Skeletal muscle cell (primary cell): Measurements from ENCODE around the gene SCTR.

ENCODE experiments used
- DNase-seq: peaks from one replicate; pipeline ENCODE4 v3.0.0-alpha.2; 2010; ENCODE audit warnings: low read depth
- H3K4me3 ChIP-seq: 2 replicates; pipeline ENCODE4 v1.5.1; 2011; ENCODE audit warnings: low read depth, mild to moderate bottlenecking, control low read depth, low read length, moderate library complexity

SCTR gene

DNA sequence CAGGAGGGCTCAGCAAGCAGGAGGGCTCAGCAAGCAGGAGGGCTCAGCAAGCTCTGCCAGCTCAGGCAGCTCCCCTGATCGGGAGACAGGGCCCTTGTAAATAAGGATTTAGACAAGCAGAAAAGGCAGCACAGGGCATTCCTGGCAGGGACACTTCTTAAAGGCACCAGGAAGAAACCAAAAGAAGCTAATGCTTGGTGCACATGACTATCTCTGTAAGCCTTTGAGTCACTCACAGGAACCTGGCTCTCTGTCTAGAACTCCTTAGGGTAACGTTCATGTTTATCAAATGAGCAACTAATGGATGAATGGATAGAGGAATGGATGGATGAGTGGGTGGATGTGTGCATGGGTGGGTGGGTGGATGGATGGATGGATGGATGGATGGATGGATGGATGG lies 64.2 kb downstream of the SCTR start:
- no peak overlapping the region for H3K4me3 ChIP-seq
- DNase-seq, result no peak

DNA sequence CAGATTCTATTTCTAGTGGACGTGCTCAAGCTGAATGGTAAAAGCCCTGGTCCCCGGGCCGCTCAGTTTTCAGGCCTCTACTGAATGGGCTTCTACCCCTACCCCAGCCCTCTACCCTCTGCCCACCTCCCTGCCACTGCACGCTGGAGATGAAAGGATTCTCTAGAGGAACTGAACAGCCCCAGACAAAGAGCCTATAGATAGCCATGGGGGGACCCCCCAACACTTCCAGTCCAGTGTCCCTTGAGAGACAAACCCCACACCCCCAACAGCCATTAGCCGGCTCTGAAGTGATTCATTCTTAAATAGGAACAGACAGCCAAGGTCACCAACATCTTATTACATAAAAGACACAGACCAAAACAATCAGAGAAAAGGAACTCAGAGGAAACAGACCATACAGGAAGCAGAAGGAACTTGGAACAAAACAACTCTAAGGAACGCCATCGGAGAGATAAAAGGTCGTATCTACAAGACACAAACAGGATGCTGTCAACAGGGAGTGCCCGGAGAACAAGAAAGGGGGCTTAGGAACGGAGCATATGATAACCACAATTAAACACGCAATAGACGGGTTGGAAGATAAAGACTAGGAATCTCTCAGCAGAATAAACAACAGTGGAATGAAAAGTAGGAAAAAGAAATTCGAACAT lies 69.1 kb downstream of the SCTR start:
- no peak for DNase-seq

GRCh38 chr2:119453972-119454593 lies 70.2 kb downstream of the SCTR start:
- H3K4me3 ChIP-seq, result no peak overlapping the region
- DNase-seq, result no peak

More for the DNA sequence above, 69.1 kb downstream of the SCTR start:
- H3K4me3 ChIP-seq, result no peak overlapping the region

GRCh38 chr2:119451336-119452050 lies 72.8 kb downstream of the SCTR start:
- H3K4me3 ChIP-seq, result no peak overlapping the region
- DNase-seq, result no peak

GRCh38 chr2:119449521-119449920 lies 74.8 kb downstream of the SCTR start:
- no peak overlapping the region for H3K4me3 ChIP-seq
- no peak for DNase-seq

- no peak for DNase-seq
- H3K4me3 ChIP-seq, result no peak overlapping the region
Measured at GRCh38 chr2:119448427-119449141, 75.7 kb downstream of the SCTR start.

GRCh38 chr2:119446037-119446436 lies 78.2 kb downstream of the SCTR start:
- no peak for DNase-seq
- H3K4me3 ChIP-seq, result no peak overlapping the region

DNA sequence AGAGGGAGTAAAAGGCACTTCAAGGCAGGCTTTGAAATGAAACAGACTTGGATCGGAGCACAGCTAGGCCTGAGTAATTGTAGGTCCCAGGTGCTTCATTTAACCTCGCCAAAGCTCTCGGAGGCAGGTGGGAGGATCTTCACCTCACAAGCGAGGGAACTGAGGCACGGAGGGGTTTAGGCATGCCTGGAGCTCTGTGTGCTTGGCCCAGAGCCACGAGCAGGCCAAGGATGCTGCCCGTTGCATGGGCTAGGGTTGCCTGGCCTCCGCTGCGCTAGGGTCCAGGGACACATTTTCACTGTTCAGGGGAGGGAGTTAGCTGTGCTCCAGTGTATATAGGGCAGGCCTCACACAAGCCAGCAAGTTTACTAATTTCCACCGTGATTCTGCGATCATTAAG lies 81.4 kb downstream of the SCTR start:
- DNase-seq, result no peak
- no peak overlapping the region for H3K4me3 ChIP-seq

GRCh38 chr2:119442226-119442619 lies 82.1 kb downstream of the SCTR start:
- DNase-seq, result no peak
- H3K4me3 ChIP-seq, result no peak overlapping the region

DNA sequence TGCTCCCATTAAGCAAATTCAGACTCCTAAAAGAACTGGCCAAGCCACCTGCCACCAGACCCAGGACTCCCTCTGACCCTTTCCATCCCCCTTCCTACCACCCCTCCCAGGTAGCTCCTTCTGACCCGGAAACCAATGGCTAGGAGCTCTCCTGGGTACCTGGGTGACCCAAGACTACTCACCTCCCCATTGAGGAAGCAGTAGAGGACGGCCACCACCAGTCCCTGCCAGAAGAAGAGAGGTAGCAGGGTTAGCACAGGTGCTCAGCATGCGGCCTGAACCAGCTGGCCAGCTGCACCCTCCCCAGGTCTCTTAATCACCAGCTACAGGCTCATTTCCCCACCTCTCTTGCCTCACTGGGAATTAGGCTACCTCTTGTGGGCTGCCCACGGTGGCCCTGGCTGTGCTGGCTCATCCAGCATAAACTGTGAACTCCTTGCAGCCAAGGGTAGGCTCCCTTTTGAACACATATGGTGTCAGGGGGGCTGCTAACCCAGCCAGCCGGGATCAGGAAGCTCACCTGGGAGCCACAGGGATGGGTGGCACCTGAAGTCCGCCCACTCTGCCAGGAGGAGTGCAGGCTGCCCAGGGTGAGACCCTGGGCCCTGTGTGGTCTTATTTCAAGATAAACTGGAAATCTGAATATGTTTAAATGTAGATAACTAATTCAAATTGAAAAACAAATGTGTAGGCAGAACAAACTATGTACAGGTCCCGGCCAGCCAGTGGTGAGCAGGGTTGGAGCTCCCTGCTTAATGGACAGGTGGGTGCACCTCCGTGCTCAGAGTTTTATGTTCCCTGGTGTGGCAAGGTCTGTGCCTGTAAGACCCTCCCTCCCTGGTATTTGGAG lies 82.7 kb downstream of the SCTR start:
- H3K4me3 ChIP-seq, result no peak overlapping the region
- no peak for DNase-seq

- no peak for DNase-seq
- H3K4me3 ChIP-seq, result no peak overlapping the region
Measured at GRCh38 chr2:119440873-119441272, 83.4 kb downstream of the SCTR start.

- H3K4me3 ChIP-seq, result no peak overlapping the region
- DNase-seq, result no peak
Measured at GRCh38 chr2:119440501-119440870, 83.8 kb downstream of the SCTR start.

- no peak overlapping the region for H3K4me3 ChIP-seq
- no peak for DNase-seq
Measured at GRCh38 chr2:119439574-119440500, 84.4 kb downstream of the SCTR start.

DNA sequence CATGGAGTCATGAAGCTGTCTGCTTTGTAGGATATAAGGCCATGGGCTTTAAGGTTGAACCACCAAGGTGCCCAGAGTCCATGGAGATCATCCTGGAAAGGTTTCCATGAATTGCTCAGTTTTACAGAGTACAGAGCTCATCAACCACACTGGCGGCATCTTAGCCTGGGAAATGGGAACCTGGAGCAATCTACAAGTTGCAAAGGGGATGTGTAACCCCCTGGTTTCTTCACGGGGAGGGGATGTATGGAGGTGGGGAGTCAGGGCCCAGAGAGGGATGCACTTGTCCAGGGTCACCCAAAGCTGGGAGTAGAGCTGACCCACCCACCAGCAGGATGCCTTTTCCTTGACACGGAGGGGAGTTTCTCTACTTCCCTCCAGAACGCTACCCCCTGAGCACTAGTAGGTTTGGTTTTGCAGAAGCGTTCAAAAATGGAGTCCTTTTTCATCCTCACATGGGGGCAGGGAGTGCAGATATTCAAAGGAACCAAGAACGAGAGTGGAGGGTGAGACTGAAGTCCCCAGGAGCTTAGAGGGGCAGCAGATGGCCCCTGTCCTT lies 85.5 kb downstream of the SCTR start:
- DNase-seq, result no peak
- no peak overlapping the region for H3K4me3 ChIP-seq

DNA sequence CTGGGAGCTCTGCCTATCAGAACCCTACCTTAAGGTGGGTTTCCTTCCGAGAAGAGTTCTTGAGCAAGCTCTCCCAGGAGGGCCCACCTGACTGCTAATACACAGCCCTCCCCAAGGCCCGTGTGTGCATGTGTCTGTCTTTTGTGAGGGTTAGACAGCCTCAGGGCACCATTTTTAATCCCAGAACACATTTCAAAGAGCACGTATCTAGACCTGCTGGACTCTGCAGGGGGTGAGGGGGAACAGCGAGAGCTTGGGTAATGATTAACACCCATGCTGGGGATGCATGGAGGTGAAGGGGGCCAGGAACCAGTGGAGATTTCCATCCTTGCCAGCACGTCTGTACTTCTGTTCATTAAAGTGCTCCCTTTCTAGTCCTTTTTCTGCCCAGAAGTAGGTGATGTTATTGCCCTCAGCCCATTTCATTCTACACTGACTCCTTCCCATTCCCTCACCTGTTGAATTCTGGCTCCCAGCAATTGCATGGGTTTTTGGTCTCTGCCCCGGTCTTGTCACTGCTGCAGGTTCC lies 86.1 kb downstream of the SCTR start:
- no peak overlapping the region for H3K4me3 ChIP-seq
- DNase-seq, result no peak

- H3K4me3 ChIP-seq, result no peak overlapping the region
- DNase-seq, result no peak
Measured at GRCh38 chr2:119436993-119437772, 87.1 kb downstream of the SCTR start.

- no peak for DNase-seq
Measured at GRCh38 chr2:119435953-119436297, 88.4 kb downstream of the SCTR start.

More at GRCh38 chr2:119435953-119436297, 88.4 kb downstream of the SCTR start:
- no peak overlapping the region for H3K4me3 ChIP-seq
